Ishikawa (cell line): ENCODE measurements around the gene GAL3ST1.

Experiments
- CEBPB ChIP-seq: IDR thresholded peaks from 2 replicates; pipeline ENCODE4 v1.6.1; 2012
- CREB1 ChIP-seq: IDR thresholded peaks from 2 replicates; pipeline ENCODE4 v1.6.1; 2012; ENCODE audit warnings: low read depth
- EP300 ChIP-seq: IDR thresholded peaks from 2 replicates; pipeline ENCODE4 v1.6.1; 2012; ENCODE audit warnings: borderline replicate concordance
- RAD21 ChIP-seq: IDR thresholded peaks from 2 replicates; pipeline ENCODE4 v1.6.1; 2012; ENCODE audit warnings: low read depth
- TAF1 ChIP-seq: IDR thresholded peaks from 2 replicates; pipeline ENCODE4 v1.6.1; 2012; ENCODE audit warnings: low read depth, mild to moderate bottlenecking
- ZBTB7A ChIP-seq: IDR thresholded peaks from 2 replicates; pipeline ENCODE4 v1.6.1; 2012; ENCODE audit warnings: low read depth
- TF ChIP-seq, protein P1 (sequence below): IDR thresholded peaks from 2 replicates; pipeline ENCODE4 v1.6.1; 2012
- TF ChIP-seq, protein P2 (sequence below): IDR thresholded peaks from 2 replicates; pipeline ENCODE4 v1.6.1; 2012; ENCODE audit warnings: low read depth, mild to moderate bottlenecking
- TF ChIP-seq, protein P3 (sequence below): IDR thresholded peaks from 2 replicates; pipeline ENCODE4 v1.6.1; 2012

GRCh38 chr22:30584441-30584840 lies 10.0 kb upstream of the GAL3ST1 start:
- no peak for TF ChIP-seq TAF1
- TF ChIP-seq RAD21: no peak
- TF ChIP-seq, protein P1, sequence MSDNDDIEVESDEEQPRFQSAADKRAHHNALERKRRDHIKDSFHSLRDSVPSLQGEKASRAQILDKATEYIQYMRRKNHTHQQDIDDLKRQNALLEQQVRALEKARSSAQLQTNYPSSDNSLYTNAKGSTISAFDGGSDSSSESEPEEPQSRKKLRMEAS: no peak
- no peak for TF ChIP-seq CEBPB
- TF ChIP-seq, protein P2, sequence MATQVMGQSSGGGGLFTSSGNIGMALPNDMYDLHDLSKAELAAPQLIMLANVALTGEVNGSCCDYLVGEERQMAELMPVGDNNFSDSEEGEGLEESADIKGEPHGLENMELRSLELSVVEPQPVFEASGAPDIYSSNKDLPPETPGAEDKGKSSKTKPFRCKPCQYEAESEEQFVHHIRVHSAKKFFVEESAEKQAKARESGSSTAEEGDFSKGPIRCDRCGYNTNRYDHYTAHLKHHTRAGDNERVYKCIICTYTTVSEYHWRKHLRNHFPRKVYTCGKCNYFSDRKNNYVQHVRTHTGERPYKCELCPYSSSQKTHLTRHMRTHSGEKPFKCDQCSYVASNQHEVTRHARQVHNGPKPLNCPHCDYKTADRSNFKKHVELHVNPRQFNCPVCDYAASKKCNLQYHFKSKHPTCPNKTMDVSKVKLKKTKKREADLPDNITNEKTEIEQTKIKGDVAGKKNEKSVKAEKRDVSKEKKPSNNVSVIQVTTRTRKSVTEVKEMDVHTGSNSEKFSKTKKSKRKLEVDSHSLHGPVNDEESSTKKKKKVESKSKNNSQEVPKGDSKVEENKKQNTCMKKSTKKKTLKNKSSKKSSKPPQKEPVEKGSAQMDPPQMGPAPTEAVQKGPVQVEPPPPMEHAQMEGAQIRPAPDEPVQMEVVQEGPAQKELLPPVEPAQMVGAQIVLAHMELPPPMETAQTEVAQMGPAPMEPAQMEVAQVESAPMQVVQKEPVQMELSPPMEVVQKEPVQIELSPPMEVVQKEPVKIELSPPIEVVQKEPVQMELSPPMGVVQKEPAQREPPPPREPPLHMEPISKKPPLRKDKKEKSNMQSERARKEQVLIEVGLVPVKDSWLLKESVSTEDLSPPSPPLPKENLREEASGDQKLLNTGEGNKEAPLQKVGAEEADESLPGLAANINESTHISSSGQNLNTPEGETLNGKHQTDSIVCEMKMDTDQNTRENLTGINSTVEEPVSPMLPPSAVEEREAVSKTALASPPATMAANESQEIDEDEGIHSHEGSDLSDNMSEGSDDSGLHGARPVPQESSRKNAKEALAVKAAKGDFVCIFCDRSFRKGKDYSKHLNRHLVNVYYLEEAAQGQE: no peak
- no peak for TF ChIP-seq EP300
- TF ChIP-seq CREB1: no peak
- TF ChIP-seq ZBTB7A: no peak
- TF ChIP-seq, protein P3, sequence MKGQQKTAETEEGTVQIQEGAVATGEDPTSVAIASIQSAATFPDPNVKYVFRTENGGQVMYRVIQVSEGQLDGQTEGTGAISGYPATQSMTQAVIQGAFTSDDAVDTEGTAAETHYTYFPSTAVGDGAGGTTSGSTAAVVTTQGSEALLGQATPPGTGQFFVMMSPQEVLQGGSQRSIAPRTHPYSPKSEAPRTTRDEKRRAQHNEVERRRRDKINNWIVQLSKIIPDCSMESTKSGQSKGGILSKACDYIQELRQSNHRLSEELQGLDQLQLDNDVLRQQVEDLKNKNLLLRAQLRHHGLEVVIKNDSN: no peak
